COLO668 (cell line): ENCODE measurements around the gene LRRN1.

Experiments used
- DNase-seq: peaks from one replicate; lab custom pipeline; 2025; ENCODE audit not compliant: unreplicated experiment; lab: John Stamatoyannopoulos, UW

The LRRN1 gene

GRCh38 chr3:3799173-3800079, at the start of gene LRRN1:
TSS of gene LRRN1 (plus strand) at chr3:3799431. CDS start at chr3:3844642, 45,211 bp downstream.
- DNase-seq, result peak; percentile 83

GRCh38 chr3:3753416-3753815, 45.8 kb upstream of the LRRN1 start:
- DNase-seq, result no peak

- peak; percentile 1 for DNase-seq
Observed at GRCh38 chr3:3765661-3766060, 33.6 kb upstream of the LRRN1 start.

GRCh38 chr3:3766140-3766539, 33.1 kb upstream of the LRRN1 start:
- no peak for DNase-seq

- no peak for DNase-seq
Observed at GRCh38 chr3:3771094-3771493, 28.1 kb upstream of the LRRN1 start.

- DNase-seq, result no peak
Observed at GRCh38 chr3:3771567-3771966, 27.7 kb upstream of the LRRN1 start.

GRCh38 chr3:3772338-3772737, 26.9 kb upstream of the LRRN1 start:
- DNase-seq, result no peak

- DNase-seq, result peak; percentile 29
Observed at GRCh38 chr3:3772920-3773319, 26.3 kb upstream of the LRRN1 start.

- no peak for DNase-seq
Observed at GRCh38 chr3:3776607-3777006, 22.6 kb upstream of the LRRN1 start.

- DNase-seq, result no peak
Observed at GRCh38 chr3:3778216-3778615, 21.0 kb upstream of the LRRN1 start.

- no peak for DNase-seq
Observed at GRCh38 chr3:3778641-3779270, 20.5 kb upstream of the LRRN1 start.

GRCh38 chr3:3782457-3782856, 16.8 kb upstream of the LRRN1 start:
- DNase-seq, result no peak

GRCh38 chr3:3783210-3783609, 16.0 kb upstream of the LRRN1 start:
- no peak for DNase-seq

GRCh38 chr3:3783696-3784095, 15.5 kb upstream of the LRRN1 start:
- DNase-seq, result no peak

GRCh38 chr3:3792391-3792790, 6.8 kb upstream of the LRRN1 start:
- DNase-seq, result no peak

- DNase-seq, result peak; percentile 38
Observed at GRCh38 chr3:3798631-3799113, 559 bp upstream of the LRRN1 start.

- peak; percentile 26 for DNase-seq
Observed at GRCh38 chr3:3800080-3800455, 837 bp downstream of the LRRN1 start.

GRCh38 chr3:3800685-3801493, 1.7 kb downstream of the LRRN1 start:
- DNase-seq, result no peak

GRCh38 chr3:3801494-3801841, 2.2 kb downstream of the LRRN1 start:
- no peak for DNase-seq

GRCh38 chr3:3802046-3802445, 2.8 kb downstream of the LRRN1 start:
- DNase-seq, result no peak

GRCh38 chr3:3804560-3804959, 5.3 kb downstream of the LRRN1 start:
- no peak for DNase-seq

- no peak for DNase-seq
Observed at GRCh38 chr3:3806092-3806491, 6.9 kb downstream of the LRRN1 start.
